GM12875 (cell line): ENCODE data around the gene COL23A1.

ENCODE experiments used
- H3K4me3 ChIP-seq: one replicate; pipeline ENCODE4 v1.5.1; 2011; ENCODE audit warnings: low read depth, low read length, control low read depth
- CTCF ChIP-seq: IDR thresholded peaks from 2 replicates; pipeline ENCODE4 v1.5.1; 2011; ENCODE audit warnings: low read depth, mild to moderate bottlenecking, control low read depth, inconsistent platforms, low read length, moderate library complexity, borderline replicate concordance; ENCODE audit not compliant: insufficient read depth

The COL23A1 gene

GRCh38 chr5:178580271-178580955, 9.8 kb downstream of the COL23A1 start:
- no peak overlapping the region for H3K4me3 ChIP-seq
- TF ChIP-seq CTCF, result no peak

- TF ChIP-seq CTCF, result no peak
- H3K4me3 ChIP-seq, result no peak overlapping the region
Observed at GRCh38 chr5:178577944-178578343, 12.2 kb downstream of the COL23A1 start.

- no peak overlapping the region for H3K4me3 ChIP-seq
Observed at GRCh38 chr5:178577376-178577839, 12.8 kb downstream of the COL23A1 start.

GRCh38 chr5:178576591-178577351, 13.4 kb downstream of the COL23A1 start:
- TF ChIP-seq CTCF, result no peak

More at GRCh38 chr5:178577376-178577839, 12.8 kb downstream of the COL23A1 start:
- no peak for TF ChIP-seq CTCF

GRCh38 chr5:178573216-178573615, 17.0 kb downstream of the COL23A1 start:
- H3K4me3 ChIP-seq, result no peak overlapping the region
- no peak for TF ChIP-seq CTCF

More at GRCh38 chr5:178576591-178577351, 13.4 kb downstream of the COL23A1 start:
- H3K4me3 ChIP-seq, result no peak overlapping the region

- H3K4me3 ChIP-seq, result no peak overlapping the region
- TF ChIP-seq CTCF, result no peak
Observed at GRCh38 chr5:178572617-178573016, 17.6 kb downstream of the COL23A1 start.
